Parathyroid adenoma (tissue), 2 donors: ENCODE results near the gene STAT1.

Experiments used
- H2AFZ ChIP-seq: fragments of 300-600 bp; sonication (generic); one replicate; pipeline ENCODE4 v1.7.0; 2017; ENCODE audit warnings: antibody characterized with exemption, mild to moderate bottlenecking
- H3K27ac ChIP-seq: fragments of 300-600 bp; sonication (generic); one replicate; pipeline ENCODE4 v1.7.0; 2017
- H3K27me3 ChIP-seq: fragments of 300-600 bp; sonication (generic); one replicate; pipeline ENCODE4 v1.7.0; 2017; ENCODE audit warnings: low read length; ENCODE audit not compliant: control insufficient read depth, insufficient read depth
- H3K36me3 ChIP-seq: fragments of 300-600 bp; sonication (generic); one replicate; pipeline ENCODE4 v1.7.0; 2017; ENCODE audit warnings: low read length; ENCODE audit not compliant: control insufficient read depth, insufficient read depth
- H3K4me1 ChIP-seq: fragments of 300-600 bp; sonication (generic); one replicate; pipeline ENCODE4 v1.7.0; 2017; ENCODE audit warnings: control low read depth
- H3K4me2 ChIP-seq: fragments of 300-600 bp; sonication (generic); one replicate; pipeline ENCODE4 v1.7.0; 2017; ENCODE audit warnings: low read length
- H3K4me3 ChIP-seq: fragments of 300-600 bp; sonication (generic); one replicate; pipeline ENCODE4 v1.7.0; 2017; ENCODE audit warnings: low read depth, low read length
- H3K79me2 ChIP-seq: fragments of 300-600 bp; sonication (generic); one replicate; pipeline ENCODE4 v1.7.0; 2017; ENCODE audit warnings: control low read depth
- H3K9ac ChIP-seq: fragments of 300-600 bp; sonication (generic); one replicate; pipeline ENCODE4 v1.7.0; 2017; ENCODE audit warnings: mild to moderate bottlenecking
- H3K9me3 ChIP-seq: fragments of 300-600 bp; sonication (generic); one replicate; pipeline ENCODE4 v1.7.0; 2017; ENCODE audit warnings: low read length; ENCODE audit not compliant: control insufficient read depth
- CTCF ChIP-seq: fragments of 300-600 bp; sonication (generic); IDR thresholded peaks from one replicate; pipeline ENCODE4 v1.7.0; 2017; ENCODE audit warnings: antibody characterized with exemption, mild to moderate bottlenecking
- donor health status: primary hyperparathyroidism.

The STAT1 gene

GRCh38 chr2:191006997-191007783 is 6.8 kb downstream of the STAT1 start:
- Histone ChIP-seq H3K79me2 (peaks cover 14% of the 10 kb centered on the region), H3K27ac (no peak overlapping the region), H3K9me3 (no peaks in the 10 kb centered on the region), H2AFZ (no peak overlapping the region), H3K4me2 (no peak overlapping the region), H3K4me3 (no peak overlapping the region), H3K36me3 (no peaks in the 10 kb centered on the region), H3K27me3 (no peaks in the 10 kb centered on the region), H3K9ac (no peak overlapping the region), H3K4me1 (no peaks in the 10 kb centered on the region)
- no peak for TF ChIP-seq CTCF

- Histone ChIP-seq H3K4me1 (no peaks in the 10 kb centered on the region), H3K27ac (no peak overlapping the region), H3K4me3 (no peak overlapping the region), H3K4me2 (no peak overlapping the region), H3K27me3 (no peaks in the 10 kb centered on the region), H3K79me2 (peaks cover 5% of the 10 kb centered on the region), H3K9ac (no peak overlapping the region), H2AFZ (no peak overlapping the region), H3K9me3 (no peaks in the 10 kb centered on the region), H3K36me3 (no peaks in the 10 kb centered on the region)
- no peak for TF ChIP-seq CTCF
Measured at GRCh38 chr2:191006297-191006696, 7.7 kb downstream of the STAT1 start.

DNA sequence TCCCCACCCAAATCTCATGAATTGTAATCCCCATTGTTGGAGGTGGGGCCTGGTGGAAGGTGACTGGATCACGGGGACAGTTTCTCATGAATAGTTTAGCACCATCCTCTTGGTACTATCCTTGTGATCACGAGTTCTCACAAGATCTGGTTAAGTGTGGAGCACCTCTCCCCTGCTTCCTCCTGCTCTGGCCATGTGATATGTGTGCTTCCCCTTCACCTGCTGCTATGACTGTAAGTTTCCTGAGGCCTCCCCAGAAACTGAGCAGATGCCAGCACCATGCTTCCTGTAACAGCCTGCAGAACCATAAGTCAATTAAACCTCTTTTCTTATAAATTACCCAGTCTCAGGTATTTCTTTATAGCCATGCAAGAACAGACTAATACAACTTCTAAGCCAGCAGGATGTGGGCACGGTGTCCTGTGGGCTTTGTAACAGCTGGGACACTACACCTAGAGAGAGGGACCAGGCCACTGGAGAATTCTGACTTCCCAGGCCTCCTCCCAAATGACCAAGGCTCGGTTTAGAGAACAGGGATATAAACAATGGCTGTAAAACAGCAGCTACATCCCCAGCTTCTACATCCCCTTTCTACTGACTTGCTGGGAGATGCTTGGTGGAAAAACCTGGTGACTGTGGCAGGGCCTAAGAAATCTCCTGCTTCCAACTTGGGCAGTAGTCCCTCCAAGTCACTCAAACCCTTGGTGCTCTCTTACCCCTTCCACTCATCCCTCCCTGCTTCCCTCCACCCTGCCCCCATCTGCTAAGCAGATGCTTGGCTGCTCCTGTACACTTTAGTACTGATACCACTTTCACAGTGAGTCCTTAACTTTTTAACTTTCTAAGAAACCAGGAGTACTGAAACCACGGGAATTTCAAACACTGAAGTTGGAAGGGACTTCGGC is 10.3 kb downstream of the STAT1 start:
- Histone ChIP-seq H3K36me3 (no peaks in the 10 kb centered on the region), H3K27me3 (no peaks in the 10 kb centered on the region)

GRCh38 chr2:191001624-191002023 is 12.3 kb downstream of the STAT1 start:
- no peak for TF ChIP-seq CTCF
- Histone ChIP-seq H3K4me1 (no peaks in the 10 kb centered on the region), H3K36me3 (no peaks in the 10 kb centered on the region), H3K4me2 (no peak overlapping the region), H3K4me3 (no peak overlapping the region), H3K79me2 (no peaks in the 10 kb centered on the region), H3K27me3 (no peaks in the 10 kb centered on the region), H3K9ac (no peak overlapping the region), H2AFZ (no peak overlapping the region), H3K9me3 (no peaks in the 10 kb centered on the region), H3K27ac (no peak overlapping the region)

More for the DNA sequence above, 10.3 kb downstream of the STAT1 start:
- no peaks in the 10 kb centered on the region for H3K79me2 ChIP-seq
- no peaks in the 10 kb centered on the region for H3K9me3 ChIP-seq
- H3K4me1 ChIP-seq, result no peaks in the 10 kb centered on the region
- no peak overlapping the region for H2AFZ ChIP-seq
- H3K9ac ChIP-seq, result no peak overlapping the region
- TF ChIP-seq CTCF, result no peak
- H3K4me2 ChIP-seq, result no peak overlapping the region
- H3K27ac ChIP-seq, result no peak overlapping the region
- no peak overlapping the region for H3K4me3 ChIP-seq
